Measurements from ENCODE around the gene MBP. TPM values are rescaled to one million over a fixed set of nuclear protein-coding genes. Genes with fewer than 3 reads are reported as not detected.
A peak's percentile ranks its signal among the peaks of the same experiment; 100 is the strongest.

Gene MBP
- total and polyA plus RNA-seq, 5 donors from 2014 or later = 134 to 172 (median 143) TPM

GRCh38 chr18:77143196-77143595 lies 10.6 kb upstream of the MBP start:
- Histone ChIP-seq H3K27ac (ENCODE audit: insufficient read depth, low read length, poor library complexity, severe bottlenecking) (no peak overlapping the region), H3K4me1 (ENCODE audit: control insufficient read depth, insufficient read depth, low read length, poor library complexity, severe bottlenecking) (peaks cover 24% of the 10 kb centered on the region), H3K27me3 (ENCODE audit: control insufficient read depth, insufficient read depth, low read length) (no peaks in the 10 kb centered on the region), H3K4me3 (ENCODE audit: low read depth, low read length) (no peak overlapping the region), H3K36me3 (ENCODE audit: control insufficient read depth, insufficient read depth, low read length) (no peaks in the 10 kb centered on the region), H3K9me3 (ENCODE audit: control insufficient read depth in 2 of 2, low read length in 2 of 2) (peaks cover 6 to 22% of the 10 kb centered on the region in 2 experiments)
- ATAC-seq (ENCODE audit: low read depth in 2 of 2) (no peak), DNase-seq (no peak)
- Mint-ChIP-seq H3K9me3 (peaks cover 4 to 22% (median 14%) of the 10 kb centered on the region in 7 donors), H3K4me1 (peaks cover 14 to 52% (median 35%) of the 10 kb centered on the region in 4 donors), H3K4me3 (no peak overlapping the region), H3K27me3 (no peaks in the 10 kb centered on the region), H3K27ac (no peak overlapping the region), H3K36me3 (peaks cover 10% of the 10 kb centered on the region)

GRCh38 chr18:77141401-77142118 lies 9.0 kb upstream of the MBP start:
- no peaks in the 10 kb centered on the region for H3K27me3 Mint-ChIP-seq
- DNase-seq (no peak), ATAC-seq (ENCODE audit: low read depth in 2 of 2) (no peak)
- peaks cover 10% of the 10 kb centered on the region for H3K36me3 Mint-ChIP-seq
- H3K9me3 Mint-ChIP-seq = peaks cover 4 to 22% (median 14%) of the 10 kb centered on the region in 7 donors
- H3K4me3 Mint-ChIP-seq = peak overlapping the region in 2 of 4 donors; percentile 16 to 67
- Histone ChIP-seq H3K4me1 (ENCODE audit: control insufficient read depth, insufficient read depth, low read length, poor library complexity, severe bottlenecking) (peaks cover 19% of the 10 kb centered on the region), H3K9me3 (ENCODE audit: control insufficient read depth in 2 of 2, low read length in 2 of 2) (peaks cover 6 to 22% of the 10 kb centered on the region in 2 experiments), H3K4me3 (ENCODE audit: low read depth, low read length) (no peak overlapping the region), H3K27ac (ENCODE audit: insufficient read depth, low read length, poor library complexity, severe bottlenecking) (peak overlapping the region; percentile 58), H3K36me3 (ENCODE audit: control insufficient read depth, insufficient read depth, low read length) (no peaks in the 10 kb centered on the region), H3K27me3 (ENCODE audit: control insufficient read depth, insufficient read depth, low read length) (no peaks in the 10 kb centered on the region)
- peaks cover 11 to 45% (median 28%) of the 10 kb centered on the region in 4 donors for H3K4me1 Mint-ChIP-seq
- peak overlapping the region; percentile 70 to 92 (median 89) for H3K27ac Mint-ChIP-seq

GRCh38 chr18:77140439-77141109 lies 8.0 kb upstream of the MBP start:
- Mint-ChIP-seq H3K4me3 (peak overlapping the region; percentile 17 to 67 (median 52)), H3K27me3 (no peaks in the 10 kb centered on the region), H3K4me1 (peaks cover 11 to 40% (median 28%) of the 10 kb centered on the region in 4 donors), H3K9me3 (peaks cover 4 to 22% (median 14%) of the 10 kb centered on the region in 7 donors), H3K27ac (peak overlapping the region; percentile 89 to 97 (median 92)), H3K36me3 (peaks cover 10% of the 10 kb centered on the region)
- Histone ChIP-seq H3K36me3 (ENCODE audit: control insufficient read depth, insufficient read depth, low read length) (no peaks in the 10 kb centered on the region), H3K9me3 (ENCODE audit: control insufficient read depth in 2 of 2, low read length in 2 of 2) (peaks cover 6 to 22% of the 10 kb centered on the region in 2 experiments), H3K4me1 (ENCODE audit: control insufficient read depth, insufficient read depth, low read length, poor library complexity, severe bottlenecking) (peaks cover 19% of the 10 kb centered on the region), H3K4me3 (ENCODE audit: low read depth, low read length) (peak overlapping the region; percentile 15), H3K27me3 (ENCODE audit: control insufficient read depth, insufficient read depth, low read length) (no peaks in the 10 kb centered on the region), H3K27ac (ENCODE audit: insufficient read depth, low read length, poor library complexity, severe bottlenecking) (peak overlapping the region; percentile 58)
- ATAC-seq (ENCODE audit: low read depth in 2 of 2) (peak; percentile 91 to 95), DNase-seq (peak in 2 of 3 donors; percentile 60 to 88)

- Mint-ChIP-seq H3K36me3 (peaks cover 10% of the 10 kb centered on the region), H3K27me3 (no peaks in the 10 kb centered on the region), H3K4me1 (peaks cover 11 to 44% (median 30%) of the 10 kb centered on the region in 4 donors), H3K27ac (peak overlapping the region; percentile 89 to 97 (median 92)), H3K4me3 (peak overlapping the region in 2 of 4 donors; percentile 49 to 52), H3K9me3 (peaks cover 4 to 22% (median 12%) of the 10 kb centered on the region in 7 donors)
- peaks cover 19% of the 10 kb centered on the region for H3K4me1 ChIP-seq (ENCODE audit: control insufficient read depth, insufficient read depth, low read length, poor library complexity, severe bottlenecking)
- peak overlapping the region; percentile 58 for H3K27ac ChIP-seq (ENCODE audit: insufficient read depth, low read length, poor library complexity, severe bottlenecking)
- H3K27me3 ChIP-seq (ENCODE audit: control insufficient read depth, insufficient read depth, low read length) = no peaks in the 10 kb centered on the region
- no peaks in the 10 kb centered on the region for H3K36me3 ChIP-seq (ENCODE audit: control insufficient read depth, insufficient read depth, low read length)
- peaks cover 6 to 22% of the 10 kb centered on the region in 2 experiments for H3K9me3 ChIP-seq (ENCODE audit: control insufficient read depth in 2 of 2, low read length in 2 of 2)
- ATAC-seq (ENCODE audit: low read depth in 2 of 2) = no peak
- DNase-seq = no peak
- H3K4me3 ChIP-seq (ENCODE audit: low read depth, low read length) = no peak overlapping the region
These were observed 7.4 kb upstream of the MBP start for GRCh38 chr18:77140030-77140429.

GRCh38 chr18:77139619-77140018 lies 7.0 kb upstream of the MBP start:
- Histone ChIP-seq H3K36me3 (ENCODE audit: control insufficient read depth, insufficient read depth, low read length) (no peaks in the 10 kb centered on the region), H3K4me1 (ENCODE audit: control insufficient read depth, insufficient read depth, low read length, poor library complexity, severe bottlenecking) (peaks cover 21% of the 10 kb centered on the region), H3K27me3 (ENCODE audit: control insufficient read depth, insufficient read depth, low read length) (no peaks in the 10 kb centered on the region), H3K4me3 (ENCODE audit: low read depth, low read length) (no peak overlapping the region), H3K27ac (ENCODE audit: insufficient read depth, low read length, poor library complexity, severe bottlenecking) (no peak overlapping the region), H3K9me3 (ENCODE audit: control insufficient read depth in 2 of 2, low read length in 2 of 2) (peaks cover 6 to 22% of the 10 kb centered on the region in 2 experiments)
- ATAC-seq (ENCODE audit: low read depth in 2 of 2) (no peak), DNase-seq (no peak)
- Mint-ChIP-seq H3K4me1 (peaks cover 14 to 46% (median 33%) of the 10 kb centered on the region in 4 donors), H3K4me3 (peak overlapping the region in 2 of 4 donors; percentile 52 to 56), H3K27me3 (no peaks in the 10 kb centered on the region), H3K27ac (peak overlapping the region; percentile 89 to 97 (median 92)), H3K36me3 (peaks cover 10% of the 10 kb centered on the region), H3K9me3 (peaks cover 4 to 22% (median 10%) of the 10 kb centered on the region in 7 donors)

GRCh38 chr18:77138270-77138669 lies 5.7 kb upstream of the MBP start:
- Histone ChIP-seq H3K27ac (ENCODE audit: insufficient read depth, low read length, poor library complexity, severe bottlenecking) (no peak overlapping the region), H3K4me3 (ENCODE audit: low read depth, low read length) (no peak overlapping the region), H3K36me3 (ENCODE audit: control insufficient read depth, insufficient read depth, low read length) (no peaks in the 10 kb centered on the region), H3K9me3 (ENCODE audit: control insufficient read depth in 2 of 2, low read length in 2 of 2) (peaks cover 3 to 8% of the 10 kb centered on the region in 2 experiments), H3K4me1 (ENCODE audit: control insufficient read depth, insufficient read depth, low read length, poor library complexity, severe bottlenecking) (peaks cover 34% of the 10 kb centered on the region), H3K27me3 (ENCODE audit: control insufficient read depth, insufficient read depth, low read length) (no peaks in the 10 kb centered on the region)
- peaks cover 4 to 15% (median 8%) of the 10 kb centered on the region in 7 donors for H3K9me3 Mint-ChIP-seq
- H3K27ac Mint-ChIP-seq = no peak overlapping the region
- peaks cover 17 to 59% (median 45%) of the 10 kb centered on the region in 4 donors for H3K4me1 Mint-ChIP-seq
- H3K27me3 Mint-ChIP-seq = no peaks in the 10 kb centered on the region
- ATAC-seq (ENCODE audit: low read depth in 2 of 2) (no peak), DNase-seq (no peak)
- H3K36me3 Mint-ChIP-seq = peaks cover 10% of the 10 kb centered on the region
- H3K4me3 Mint-ChIP-seq = peak overlapping the region in 1 of 4 donors; percentile 40

GRCh38 chr18:77137851-77138250 lies 5.3 kb upstream of the MBP start:
- Histone ChIP-seq H3K36me3 (ENCODE audit: control insufficient read depth, insufficient read depth, low read length) (no peaks in the 10 kb centered on the region), H3K27me3 (ENCODE audit: control insufficient read depth, insufficient read depth, low read length) (no peaks in the 10 kb centered on the region), H3K9me3 (ENCODE audit: control insufficient read depth in 2 of 2, low read length in 2 of 2) (peaks cover 0 to 5% of the 10 kb centered on the region in 2 experiments), H3K4me1 (ENCODE audit: control insufficient read depth, insufficient read depth, low read length, poor library complexity, severe bottlenecking) (peaks cover 39% of the 10 kb centered on the region), H3K27ac (ENCODE audit: insufficient read depth, low read length, poor library complexity, severe bottlenecking) (no peak overlapping the region), H3K4me3 (ENCODE audit: low read depth, low read length) (no peak overlapping the region)
- ATAC-seq (ENCODE audit: low read depth in 2 of 2) (no peak), DNase-seq (no peak)
- H3K27me3 Mint-ChIP-seq = no peaks in the 10 kb centered on the region
- H3K36me3 Mint-ChIP-seq = peaks cover 9% of the 10 kb centered on the region
- peaks cover 4 to 13% (median 6%) of the 10 kb centered on the region in 7 donors for H3K9me3 Mint-ChIP-seq
- peak overlapping the region in 1 of 3 donors; percentile 73 for H3K27ac Mint-ChIP-seq
- peaks cover 17 to 60% (median 45%) of the 10 kb centered on the region in 4 donors for H3K4me1 Mint-ChIP-seq
- peak overlapping the region in 2 of 4 donors; percentile 17 to 64 for H3K4me3 Mint-ChIP-seq

Data from CD4-positive, CD25-positive, alpha-beta regulatory T cell (primary cell).